ENCODE measurements around the gene GUCA2B.

Gene GUCA2B

DNA sequence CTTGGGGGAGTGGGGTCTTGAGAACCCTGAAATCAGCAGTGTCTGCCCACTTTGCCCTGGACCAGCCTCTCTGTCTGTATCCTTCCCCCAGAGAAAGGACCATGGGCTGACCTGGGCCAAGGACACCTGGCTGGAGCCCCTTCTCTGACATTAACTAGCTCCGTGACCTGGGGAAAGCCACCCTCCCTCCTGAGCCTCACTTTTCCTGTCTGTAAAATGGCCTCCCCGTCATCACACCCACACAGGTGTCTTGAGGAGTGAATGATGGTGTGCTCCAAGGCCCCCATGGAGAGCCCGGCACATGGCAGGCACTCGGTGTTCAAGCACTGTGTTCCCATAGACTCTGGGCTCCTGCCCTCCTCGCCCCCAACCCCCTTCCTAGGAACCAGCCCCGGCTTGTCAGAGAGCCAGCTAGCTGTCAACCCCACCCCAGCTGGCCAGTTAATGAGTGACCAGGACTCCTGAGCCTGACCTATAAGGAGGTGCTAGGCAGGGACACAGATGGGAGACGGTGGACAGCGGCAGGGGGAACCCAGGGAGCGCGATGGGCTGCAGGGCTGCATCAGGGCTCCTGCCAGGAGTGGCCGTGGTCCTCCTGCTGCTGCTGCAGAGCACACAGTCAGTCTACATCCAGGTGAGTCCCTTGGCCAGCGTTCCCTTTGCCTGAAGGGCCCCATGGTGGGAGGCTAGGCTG is at the start of gene GUCA2B:
Gene GUCA2B (plus strand): TSS at position 504 of the 694 bp plus-strand sequence. CDS start 41 bp downstream, at position 545.
- no peak for DNase-seq

DNA sequence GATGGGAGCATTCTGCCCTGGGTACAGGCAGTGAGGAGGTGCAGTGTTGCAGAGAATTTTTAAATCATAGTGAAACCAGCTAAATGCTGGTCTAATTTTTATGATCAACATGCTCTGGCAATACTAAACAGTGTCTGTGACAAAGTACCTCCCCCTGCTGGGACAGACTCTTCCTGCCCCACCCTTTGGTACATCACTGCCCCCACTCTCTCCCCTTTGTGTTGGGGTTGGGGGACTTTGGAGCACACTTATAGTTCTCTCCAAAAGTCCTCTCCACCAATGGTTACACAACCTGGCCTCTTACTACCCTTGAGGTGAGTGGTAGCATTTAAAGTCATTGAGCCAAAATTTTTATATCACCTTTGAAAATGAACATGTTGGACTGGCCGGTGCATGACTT is 48.2 kb upstream of the GUCA2B start:
- no peak for DNase-seq

DNA sequence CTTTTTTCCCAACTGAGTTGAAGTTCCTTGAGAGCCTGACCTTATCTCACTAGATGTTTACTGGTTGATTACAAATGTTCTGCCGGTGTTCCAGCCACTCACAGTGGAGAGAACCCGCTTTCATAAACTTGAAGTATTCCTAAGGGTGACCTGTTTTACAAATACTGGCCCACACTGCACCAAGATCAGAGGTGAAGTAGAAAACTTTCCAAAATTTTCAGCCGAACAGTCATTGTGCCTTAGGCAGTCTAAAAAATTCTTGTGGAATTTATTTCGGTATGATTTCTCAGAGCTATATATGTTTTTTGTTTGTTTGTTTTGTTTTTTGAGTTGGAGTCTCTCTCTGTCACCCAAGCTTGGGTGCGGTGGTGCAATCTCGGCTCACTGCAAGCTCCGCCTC is 44.9 kb upstream of the GUCA2B start:
- DNase-seq, result no peak

DNA sequence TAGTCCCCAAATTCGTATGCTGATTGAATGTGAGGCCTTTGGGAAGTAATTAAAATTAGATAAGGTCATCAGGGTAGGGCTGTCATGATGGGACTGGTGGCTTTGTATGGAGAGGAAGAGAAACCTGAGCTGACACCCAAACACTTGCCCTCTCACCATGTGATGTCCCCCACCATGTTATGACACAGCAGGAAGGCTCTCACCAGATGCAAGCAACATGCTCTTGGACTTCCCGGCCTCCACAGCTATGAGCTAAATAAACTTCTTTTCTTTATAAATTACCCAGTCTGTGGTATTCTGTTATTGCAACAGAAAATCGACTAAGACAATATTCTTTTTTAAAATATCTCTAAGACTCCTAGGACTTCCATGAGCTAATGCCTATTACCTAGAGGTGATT is 43.6 kb upstream of the GUCA2B start:
- no peak for DNase-seq

DNA sequence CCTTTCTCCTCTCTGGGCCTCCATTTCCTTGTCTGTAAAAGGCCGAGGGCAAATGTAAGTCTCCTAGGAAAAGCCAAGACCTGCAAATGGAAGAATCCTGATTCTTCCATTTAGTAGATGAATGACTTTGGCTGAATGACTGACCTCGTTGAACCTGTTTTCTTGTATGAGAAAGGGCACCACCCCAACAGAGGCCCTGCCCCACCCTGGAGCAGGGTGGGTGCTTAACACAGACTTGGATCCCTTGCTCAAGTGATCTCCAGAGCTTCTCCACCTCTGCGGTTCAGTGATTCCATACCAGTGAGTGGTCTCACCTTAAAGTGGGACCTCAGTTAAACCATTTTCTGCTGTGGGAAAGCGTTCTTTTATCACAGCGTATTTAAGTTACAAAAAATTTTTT is 39.0 kb upstream of the GUCA2B start:
- no peak for DNase-seq

DNA sequence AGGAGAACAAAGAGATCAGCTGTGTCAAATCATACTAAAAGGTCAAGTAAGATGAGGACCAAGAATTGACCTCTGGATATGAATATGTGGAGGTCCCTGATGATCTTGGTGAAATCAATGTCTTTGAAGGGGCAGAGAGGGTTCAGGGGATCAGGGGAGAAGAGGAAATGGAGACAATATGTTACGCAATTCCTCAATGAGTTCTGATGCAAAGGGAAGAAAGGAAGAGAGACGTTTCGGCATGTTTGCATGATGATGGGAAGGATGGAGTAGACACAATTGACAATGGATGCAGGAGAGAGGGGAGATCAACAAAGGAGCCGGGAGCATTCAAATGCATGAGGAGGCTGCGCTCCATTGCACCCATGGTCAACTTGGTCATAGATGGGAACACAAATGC is 36.0 kb upstream of the GUCA2B start:
- no peak for DNase-seq

DNA sequence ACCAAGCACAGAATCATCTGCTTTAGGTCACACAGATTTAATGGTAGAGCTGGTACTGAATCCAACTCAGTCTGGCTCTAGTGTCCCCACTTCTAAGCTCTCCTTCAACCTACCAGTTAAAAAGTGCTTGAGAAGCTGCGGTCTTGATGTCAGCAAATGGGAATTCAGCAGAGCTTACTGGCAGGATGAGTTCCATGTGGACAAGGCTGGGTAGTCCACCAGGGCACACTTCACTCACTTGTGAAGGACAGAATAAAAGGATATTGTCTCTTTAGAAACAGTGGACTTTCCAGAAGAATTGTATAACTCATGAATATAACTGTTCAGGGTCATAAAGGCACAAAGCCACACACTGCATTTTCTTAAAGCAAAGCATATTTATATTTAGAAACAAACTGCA is 35.1 kb upstream of the GUCA2B start:
- no peak for DNase-seq

DNA sequence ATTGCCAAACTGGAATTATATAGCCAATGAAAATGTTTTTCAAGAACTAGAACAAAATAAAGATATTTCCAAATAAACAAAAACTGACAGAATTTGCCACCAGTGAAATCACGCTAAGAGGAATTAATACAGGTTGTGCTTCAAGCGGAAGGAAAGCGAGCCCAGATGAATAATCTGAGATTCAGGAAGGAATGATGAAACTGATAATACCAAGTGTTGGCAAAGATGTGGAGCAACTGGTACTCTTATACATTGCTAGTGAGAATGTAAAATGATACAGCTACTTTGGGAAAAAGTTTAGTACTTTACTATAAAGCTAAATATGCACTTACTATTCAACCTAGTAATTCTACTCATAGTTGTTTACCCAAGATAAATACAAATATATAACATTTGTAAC is 30.8 kb upstream of the GUCA2B start:
- no peak for DNase-seq

DNA sequence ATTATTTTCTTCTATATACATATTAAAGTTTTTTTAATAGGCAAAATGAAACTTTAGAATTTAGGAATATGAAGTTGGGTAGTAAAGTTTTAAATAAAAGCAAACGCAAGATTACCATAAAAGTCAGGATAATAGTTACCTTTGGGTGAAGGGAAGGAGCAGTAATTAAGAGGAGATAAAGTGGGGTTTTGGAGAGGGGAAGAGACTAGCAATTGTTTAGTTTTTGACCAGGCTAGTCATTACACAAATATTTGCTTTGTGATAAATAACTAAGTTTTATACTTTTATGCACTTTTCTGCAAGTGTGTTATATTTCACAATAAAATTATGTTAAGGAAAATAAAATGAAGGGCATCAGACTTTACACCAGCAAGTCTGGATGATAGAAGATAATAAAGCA is 27.7 kb upstream of the GUCA2B start:
- no peak for DNase-seq

DNA sequence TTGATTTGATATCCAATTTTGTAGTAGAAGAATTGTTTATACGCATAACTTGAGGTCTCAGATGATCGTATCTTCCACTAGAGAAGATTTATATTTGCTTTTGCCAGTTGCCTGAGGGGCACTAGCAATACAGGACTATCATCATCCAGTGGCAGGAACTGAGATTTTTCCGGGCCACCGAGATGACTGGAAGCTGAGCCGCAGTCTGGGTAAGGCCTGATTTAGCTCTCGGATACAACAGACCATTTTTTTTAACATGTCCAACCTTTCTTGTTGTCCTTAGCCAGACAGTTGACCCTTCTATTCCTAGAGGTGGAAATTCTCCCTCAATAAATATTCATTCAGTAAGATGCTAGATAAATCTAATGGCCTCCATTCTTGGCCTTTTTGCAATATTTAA is 25.4 kb upstream of the GUCA2B start:
- no peak for DNase-seq

DNA sequence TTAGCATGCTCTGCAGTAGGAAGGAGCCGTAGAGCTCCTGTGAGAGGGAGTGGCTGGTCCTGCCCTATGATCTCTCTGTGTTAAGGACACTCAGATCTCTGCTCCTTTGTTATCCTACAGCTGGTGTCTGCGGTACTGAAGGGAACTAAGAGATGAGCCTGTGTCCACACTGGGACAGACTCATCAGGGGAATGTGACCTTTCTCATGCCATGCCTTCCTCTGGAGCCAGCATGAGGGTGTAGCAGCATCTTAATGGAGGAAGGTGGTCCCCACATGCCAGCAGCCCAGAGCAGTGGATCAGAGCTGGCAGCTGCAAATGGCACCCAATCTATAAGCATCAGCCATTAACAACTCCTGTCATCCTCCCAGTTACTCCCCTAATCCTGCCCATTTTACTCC is 24.7 kb upstream of the GUCA2B start:
- no peak for DNase-seq

DNA sequence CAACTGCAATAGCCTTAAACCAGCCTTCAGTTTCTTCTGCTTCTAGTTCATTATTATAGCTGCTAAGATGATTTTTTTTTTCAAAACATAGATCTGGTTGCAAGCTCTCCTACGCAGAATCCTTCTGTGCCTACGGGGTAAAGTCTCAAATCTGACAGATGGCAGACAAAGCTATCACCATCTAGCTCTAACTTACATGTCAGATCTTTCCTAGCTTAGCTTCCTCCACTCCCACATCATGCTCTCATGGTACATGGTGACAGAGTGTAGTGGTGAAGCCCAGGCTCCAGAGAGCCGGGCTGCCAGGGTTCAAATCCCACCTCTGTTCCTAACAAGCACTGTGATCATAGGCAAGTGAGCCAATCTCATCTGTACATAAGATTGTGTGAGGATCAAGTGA is 24.2 kb upstream of the GUCA2B start:
- no peak for DNase-seq

DNA sequence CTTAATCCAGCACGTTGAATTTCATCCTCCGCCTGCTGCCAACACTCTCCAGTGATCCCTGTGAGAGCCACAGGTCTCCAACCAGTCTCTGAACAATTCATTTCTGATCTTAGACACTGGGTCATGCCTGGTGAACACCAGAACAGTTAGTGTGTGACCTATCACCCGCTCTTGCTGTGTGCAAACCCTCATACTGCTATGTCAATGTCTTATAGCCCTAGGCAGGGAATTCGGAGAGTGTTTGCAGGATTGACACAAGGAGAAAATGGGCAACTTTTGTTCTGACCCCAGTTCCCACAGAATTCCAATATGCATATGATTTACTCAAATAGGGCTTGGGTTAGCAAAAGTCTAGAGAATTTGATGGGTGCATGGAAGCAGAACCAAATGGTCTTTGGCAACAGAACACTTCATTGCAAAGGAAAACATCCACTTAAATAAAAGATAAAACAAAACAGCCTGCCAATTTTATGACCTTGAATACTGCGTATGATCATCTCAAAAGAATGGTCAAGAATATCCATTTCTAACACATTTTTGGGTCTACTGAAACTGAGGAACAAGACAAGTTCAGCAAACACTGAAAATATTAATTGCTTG is 23.0 kb upstream of the GUCA2B start:
- no peak for DNase-seq

DNA sequence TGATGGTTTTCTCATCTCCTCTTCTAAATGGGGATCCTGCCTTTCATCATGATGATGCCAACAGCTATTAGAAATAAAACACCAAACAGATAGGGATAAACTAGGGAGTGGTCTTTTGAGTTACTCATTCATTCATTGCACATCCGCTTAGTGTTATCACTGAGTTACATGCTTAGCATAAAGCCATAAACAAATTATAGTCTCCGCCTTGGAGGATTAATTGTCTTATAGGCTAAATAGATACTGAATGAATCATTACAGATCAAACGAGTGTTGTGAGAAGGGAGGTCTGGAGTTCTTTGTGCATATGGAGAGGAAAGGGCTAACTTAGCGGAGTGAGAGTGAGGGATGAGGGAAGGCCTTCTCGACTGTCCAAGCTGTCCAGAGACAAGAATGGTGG is 19.8 kb upstream of the GUCA2B start:
- no peak for DNase-seq

DNA sequence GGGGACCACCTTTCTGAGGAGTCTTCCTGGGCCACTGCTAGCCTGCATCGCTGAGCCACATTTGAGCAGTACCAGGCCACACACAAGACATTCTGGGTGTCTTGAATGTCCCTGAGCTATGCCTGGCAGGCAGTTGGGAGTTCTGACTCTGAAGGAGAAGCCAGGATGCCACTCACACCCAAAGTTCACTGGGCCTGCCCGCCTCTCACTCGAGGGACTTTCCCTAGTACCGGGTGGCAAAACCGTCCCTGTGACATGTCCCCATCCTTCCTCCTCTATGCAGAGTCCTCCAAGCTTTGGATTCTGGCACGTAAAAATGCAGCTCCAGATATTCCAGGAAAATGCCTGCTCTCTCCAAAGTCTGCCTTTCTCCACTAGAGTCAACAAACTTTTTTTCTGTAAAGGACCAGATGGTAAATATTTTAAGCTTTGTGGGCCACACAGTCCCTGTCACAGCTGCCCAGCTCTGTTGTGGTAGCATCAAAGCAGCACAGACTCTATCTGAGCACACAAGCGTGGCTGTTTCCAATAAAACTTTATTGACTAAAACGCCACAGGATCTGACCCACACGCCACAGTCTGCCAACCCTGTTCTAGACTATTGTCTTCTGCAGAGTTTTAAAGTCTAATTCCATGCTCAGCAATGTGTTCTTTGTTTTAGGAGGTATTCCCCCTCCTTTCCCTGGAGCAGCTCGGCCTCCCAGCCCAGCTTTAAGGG is 19.2 kb upstream of the GUCA2B start:
- no peak for DNase-seq

DNA sequence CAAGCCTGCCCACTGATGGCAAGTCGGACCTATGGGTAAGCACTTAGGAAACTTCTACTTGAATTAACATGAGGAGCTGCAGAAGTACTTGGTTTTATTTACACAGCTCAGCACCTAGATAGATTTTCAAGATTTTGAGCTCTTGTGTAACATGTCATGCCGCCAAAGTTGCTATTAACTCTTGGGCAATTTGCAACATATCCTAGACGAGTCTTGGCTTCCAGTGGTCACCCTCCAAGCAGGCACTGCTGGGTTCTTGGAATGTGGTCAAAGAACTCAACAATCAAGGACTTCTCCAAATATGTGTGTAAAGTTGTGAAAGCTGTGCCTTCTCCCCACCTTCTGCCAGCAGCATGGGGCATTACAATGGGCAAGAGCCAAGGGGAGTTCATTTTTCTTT is 17.8 kb upstream of the GUCA2B start:
- no peak for DNase-seq

DNA sequence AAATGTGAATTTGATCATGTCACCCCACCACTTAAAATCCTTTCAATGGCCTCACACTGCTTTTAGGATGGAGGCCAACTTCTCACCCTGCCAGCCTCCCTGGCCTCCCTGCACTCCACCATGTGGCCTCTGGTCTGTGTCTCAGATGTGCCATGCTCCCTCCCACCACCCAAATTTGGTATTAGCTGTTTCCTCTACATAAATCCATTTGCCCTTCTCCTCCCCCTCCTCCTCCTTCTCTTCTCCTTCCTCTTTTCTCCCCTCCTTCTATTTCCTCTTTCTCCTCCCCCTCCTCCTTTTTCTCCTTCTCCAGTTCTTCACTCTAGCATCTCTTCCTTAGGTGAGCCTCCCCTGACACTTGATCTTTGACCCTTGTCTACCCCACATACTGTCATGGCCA is 16.7 kb upstream of the GUCA2B start:
- no peak for DNase-seq

DNA sequence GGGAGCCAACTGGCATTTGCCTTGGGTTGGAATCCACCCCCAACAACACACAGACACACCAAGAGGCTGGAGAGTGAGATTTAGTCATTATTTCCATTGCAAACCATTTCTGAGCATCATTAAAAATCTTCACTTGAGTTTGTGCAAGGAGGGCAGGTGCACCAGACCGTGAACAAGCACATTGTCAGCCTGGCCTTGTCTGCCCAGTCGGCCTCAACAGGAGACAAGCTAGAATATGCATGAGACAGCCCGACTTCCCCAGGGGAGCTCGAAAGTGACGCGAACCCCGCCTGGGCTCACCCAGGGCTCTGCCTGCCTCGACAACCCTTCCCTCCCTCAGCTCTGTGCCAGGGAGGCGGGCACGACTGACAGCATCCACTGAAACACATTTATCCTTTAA is 15.4 kb upstream of the GUCA2B start:
- no peak for DNase-seq

DNA sequence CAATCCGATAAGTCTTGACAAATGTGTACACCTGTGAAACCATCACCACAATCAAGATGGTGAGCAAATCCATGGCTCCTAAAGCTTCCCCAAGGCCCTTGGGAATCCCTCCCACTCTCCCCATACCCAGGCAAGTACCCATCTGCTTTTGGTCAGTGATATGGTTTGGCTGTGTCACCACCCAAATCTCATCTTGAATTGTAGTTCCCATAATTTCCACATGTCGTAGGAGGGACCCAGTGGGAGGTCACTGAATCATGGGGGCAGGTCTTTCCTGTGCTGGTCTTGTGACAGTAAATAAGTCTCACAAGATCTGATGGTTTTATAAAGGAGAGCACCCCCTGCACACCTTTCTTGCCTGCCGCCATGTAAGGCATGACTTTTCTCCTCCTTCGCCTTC is 14.6 kb upstream of the GUCA2B start:
- no peak for DNase-seq

DNA sequence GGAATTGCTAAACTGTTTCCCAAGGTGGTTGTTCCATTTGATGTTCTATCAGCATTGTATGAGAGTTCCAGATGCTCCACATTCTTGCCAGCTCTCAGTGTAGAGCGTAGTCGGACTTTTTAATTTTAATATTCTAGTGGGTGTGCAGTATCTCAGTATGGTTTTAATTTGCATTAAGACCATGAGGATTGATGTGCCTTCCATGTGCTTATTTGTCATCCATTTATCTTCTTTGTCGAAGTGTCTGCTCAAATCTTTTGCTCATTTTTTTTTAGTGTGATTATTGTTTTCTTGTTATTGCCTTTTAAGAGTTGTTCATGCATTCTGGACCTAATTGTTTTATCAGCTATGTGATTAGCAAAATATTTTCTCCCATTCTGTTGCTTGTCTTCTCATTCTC is 13.8 kb upstream of the GUCA2B start:
- no peak for DNase-seq

DNA sequence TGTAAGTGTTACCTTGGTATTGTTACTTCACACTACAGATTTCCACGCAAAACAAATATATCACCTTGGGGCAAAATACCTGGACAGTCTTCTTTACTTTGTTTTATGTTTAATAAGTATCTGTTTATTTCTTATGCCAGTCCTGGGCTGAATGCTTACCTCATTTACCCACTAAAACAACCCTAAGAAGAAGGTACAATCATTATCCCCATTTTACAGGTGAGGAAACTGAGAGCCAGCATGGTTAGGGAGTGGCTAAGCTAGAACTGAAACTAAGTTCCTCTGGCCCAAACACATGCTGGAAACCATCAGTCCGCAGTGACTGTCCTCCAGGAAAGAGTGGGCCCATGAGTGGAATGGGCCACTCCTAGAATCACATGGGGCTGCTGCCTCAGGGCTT is 13.0 kb upstream of the GUCA2B start:
- no peak for DNase-seq

DNA sequence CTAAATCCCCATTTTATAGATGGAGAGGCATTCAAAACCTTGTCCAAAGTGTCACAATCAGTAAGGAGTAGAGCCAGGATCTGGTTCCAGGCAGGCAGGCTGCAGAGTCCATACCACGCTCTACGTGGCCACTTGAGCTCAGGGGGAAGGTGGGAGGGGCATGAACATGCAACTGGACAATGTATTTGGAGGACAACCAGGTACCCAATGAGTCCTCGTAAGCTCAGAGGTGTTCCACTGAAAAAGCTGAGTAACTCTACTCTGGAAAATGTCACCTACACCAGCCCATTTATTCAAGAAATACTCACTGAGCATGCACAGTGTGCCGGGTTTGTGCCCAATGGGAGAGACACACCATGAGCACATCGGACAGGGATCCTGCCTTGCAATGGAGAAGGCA is 11.2 kb upstream of the GUCA2B start:
- DNase-seq, result no peak

DNA sequence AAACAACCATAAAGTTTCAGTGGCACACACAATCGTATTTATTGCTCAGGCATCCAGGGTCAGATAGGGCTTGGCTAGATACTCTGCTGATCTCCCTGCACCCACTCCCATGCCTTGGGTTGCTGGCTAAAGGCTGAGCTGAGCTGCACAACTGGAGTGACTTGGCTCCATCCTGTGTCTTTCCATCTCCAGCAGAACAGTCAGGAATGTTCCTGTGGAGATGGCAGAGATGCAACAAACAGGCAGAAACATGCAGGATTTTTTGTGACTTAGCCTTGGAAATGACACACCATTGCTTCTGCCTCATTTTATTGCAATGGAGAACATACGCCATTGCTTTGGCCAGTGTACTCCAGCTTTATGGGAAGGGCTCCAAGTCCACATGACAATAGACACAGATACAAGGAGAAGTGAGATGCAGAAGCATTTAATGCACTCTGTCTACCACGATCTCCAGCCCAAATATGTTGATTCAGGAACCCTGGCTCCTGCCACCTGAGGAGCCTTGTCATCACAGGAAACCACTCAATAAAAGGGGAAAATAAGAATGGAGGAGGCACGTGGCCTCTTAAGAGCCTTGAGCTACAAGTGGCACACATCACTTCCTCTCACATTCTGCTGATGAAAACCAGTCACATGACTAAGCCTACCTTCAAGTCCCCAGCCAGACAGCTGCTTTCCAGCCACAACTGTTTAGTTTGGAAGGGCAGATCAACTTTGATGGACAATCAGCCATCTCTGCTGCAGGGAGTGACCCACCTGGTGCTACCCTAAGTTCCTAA is 10.1 kb upstream of the GUCA2B start:
- no peak for DNase-seq
